HG03442 (cell line): Measurements from ENCODE around the gene KCNQ1.

Experiments
- ATAC-seq: cut with Tn5 transposase; IDR thresholded peaks from one replicate; pipeline ENCODE4 v1.9.1; 2021; ENCODE audit warnings: mild to moderate bottlenecking, moderate library complexity; ENCODE audit not compliant: unreplicated experiment

Gene KCNQ1

DNA sequence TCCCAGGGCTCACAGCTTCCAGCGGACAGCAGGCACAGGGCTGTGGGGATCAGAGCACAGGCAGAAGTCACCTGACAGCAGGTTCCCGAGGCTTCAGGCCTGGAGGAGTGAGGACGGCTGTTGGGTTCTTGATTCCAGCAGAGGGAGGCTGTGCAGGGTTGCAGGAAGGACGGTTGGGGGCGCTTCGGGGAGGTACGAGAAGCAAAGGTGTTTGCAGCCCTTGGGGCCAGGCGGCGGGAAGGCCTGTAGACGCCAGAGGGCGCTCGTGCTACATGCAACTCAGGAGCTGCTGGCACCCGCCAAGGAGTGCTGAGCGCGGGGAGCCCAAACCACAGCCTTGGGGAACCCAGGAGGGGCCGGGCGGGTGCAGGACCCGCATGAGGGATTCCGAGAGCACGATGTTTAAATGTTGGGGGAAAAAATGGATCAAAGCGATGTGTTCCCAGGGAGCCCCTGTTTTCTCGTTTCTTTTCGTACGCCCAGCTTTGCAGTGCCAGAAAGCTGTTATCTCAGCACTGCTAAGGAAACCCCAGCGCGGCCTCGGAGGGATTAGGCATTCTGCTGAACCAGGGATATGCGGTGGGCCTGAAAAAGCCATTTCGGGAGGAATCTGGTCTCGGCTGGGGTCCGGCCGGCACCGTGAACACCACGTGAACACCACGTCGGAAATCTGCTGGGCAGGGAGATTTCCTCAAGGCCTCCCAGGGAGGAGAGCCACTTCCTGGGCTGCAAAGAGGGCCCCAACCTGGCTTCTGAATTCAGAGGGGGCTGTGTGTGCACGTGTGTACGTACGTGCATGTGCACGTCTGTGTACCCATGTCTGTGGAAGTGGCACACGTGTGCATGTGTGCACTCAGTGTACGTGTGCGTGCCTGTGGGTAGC, 88.1 kb downstream of the KCNQ1 start:
- no peak for ATAC-seq

DNA sequence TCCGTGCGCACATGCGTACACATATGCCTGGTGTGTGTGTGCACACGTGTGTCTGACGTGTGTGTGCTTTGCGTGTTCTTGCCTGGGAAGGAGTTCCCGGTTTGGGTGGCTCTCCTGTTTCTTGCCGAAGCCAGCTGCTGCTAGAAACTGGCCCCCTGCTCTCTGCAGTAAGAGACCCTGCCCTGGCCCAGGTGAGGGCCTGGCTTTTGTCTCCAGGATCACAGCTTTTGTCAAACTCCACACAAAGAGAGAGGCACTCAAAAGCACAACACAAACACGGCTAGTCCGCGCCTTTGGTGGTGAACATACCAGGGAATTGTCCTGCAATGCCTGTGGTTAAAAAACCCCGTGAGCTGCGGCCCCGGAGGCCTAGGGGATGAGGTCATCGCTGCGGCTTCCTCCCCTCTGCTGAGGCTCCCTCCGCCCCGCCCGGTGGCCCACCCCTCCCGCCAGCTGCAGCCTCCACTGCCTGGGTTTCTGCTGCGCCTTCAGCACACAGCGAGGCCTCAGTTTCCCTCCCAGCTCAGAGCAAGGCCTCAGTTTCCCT, 88.9 kb downstream of the KCNQ1 start:
- ATAC-seq = no peak

DNA sequence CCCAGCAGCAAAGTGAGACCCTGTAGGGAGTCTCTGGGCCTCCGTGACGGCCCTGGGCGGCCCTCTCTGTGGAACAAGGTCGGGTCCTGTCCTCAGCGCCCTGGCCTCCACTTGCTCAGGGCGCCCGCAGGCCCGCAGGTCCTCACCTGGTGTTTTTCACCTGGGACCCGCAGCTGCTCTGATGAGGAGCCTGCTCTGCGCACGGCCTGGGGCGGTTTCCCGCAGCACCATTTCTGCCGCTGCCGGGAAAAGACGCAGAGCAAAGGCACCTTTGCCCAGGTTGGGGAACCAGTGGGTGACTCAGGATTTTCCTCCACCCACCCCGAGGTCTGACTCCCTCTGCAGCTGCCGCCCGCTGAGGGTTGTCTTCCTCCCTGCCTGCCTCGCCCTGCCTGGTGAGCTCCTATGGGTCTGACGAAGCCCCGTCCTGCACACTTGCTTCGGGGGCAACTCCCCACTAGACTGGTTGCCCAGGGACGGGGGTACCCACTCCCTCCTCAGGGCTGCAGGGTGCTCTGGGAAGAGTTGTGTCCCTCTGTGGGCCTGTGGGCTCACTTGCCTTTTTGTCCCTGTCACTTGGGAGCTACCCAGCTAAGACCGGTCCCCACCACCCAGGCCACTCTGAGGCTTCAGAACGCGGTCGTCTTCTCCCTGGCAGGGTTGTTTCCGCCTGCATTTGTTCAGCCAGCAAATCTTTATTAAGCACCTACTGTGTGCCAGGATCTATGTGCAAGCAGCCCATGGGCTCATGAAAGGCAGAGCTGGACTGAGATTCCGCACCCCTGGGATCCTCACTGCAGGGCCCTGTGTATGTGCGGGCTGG, 89.5 kb downstream of the KCNQ1 start:
- ATAC-seq = no peak

DNA sequence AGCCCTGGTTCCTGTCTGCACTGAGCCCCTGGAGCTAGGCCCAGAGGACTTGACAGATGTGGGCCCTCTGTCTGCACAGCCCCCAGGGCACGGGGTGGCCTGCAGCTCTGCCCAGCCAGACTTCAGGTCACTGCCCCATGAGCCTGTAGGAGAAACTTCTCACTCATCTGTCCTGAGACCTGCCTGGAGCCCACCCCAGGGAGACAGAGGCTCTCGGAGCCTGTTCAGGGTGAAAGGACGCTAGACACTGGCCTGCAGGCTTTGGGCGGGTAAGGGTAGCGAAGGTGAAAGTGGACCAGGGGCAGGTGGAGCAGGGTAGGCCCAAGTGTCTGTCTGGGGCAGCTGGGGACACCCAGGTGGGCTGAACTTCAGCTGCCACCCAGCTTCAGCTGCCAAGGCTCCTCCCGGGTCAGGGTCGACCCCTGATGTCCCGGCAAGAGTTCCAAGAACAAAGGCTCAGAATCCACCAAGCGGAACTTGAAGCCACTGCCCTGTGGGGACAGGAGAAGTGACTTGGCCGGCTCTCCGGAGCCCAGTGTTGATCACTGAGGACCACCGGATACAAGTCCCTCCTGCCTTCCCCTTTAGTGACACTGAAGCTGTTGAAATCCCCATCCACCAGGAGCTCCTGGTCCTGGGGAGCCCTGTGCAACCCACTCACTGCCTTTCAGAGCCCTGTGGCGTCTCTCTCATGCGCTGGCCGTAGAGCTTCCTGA, 90.3 kb downstream of the KCNQ1 start:
- no peak for ATAC-seq

DNA sequence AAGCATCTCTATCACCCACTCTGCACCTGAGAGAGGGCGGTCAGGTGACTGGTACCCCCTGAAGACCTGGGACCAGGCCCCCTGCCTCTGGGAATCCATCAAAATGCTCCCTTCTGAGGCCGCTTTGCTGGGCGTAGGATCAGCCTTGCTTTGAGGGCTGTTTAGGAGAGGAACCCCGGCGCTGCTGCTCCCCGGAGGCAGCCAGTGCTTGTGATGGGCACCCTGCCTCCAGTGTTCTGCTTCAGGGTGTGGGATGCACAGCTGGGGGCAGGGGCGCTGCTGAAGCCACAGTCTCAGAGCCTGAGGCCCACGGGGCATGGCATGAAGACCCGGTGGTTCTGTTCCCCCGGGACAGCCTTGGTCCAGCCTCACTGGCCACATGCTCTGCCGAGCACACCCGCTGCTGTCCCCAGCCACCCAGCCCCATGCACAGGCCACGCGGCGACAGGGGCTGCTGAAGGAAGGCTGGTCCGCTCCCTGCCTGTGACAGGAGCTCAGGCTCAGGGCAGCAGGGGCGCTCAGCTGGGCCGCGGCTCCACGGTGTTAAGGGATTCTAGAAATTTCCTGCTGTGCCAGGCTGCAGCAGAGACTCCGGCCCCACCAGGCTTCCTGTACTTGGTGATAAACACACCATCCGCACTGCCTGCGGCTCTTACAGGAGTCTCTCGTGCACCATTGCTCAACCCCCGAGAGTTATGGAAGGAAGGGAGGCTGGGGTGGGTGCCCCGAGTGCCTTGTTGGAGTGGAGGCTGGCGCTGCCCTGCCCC, 91.0 kb downstream of the KCNQ1 start:
- no peak for ATAC-seq

DNA sequence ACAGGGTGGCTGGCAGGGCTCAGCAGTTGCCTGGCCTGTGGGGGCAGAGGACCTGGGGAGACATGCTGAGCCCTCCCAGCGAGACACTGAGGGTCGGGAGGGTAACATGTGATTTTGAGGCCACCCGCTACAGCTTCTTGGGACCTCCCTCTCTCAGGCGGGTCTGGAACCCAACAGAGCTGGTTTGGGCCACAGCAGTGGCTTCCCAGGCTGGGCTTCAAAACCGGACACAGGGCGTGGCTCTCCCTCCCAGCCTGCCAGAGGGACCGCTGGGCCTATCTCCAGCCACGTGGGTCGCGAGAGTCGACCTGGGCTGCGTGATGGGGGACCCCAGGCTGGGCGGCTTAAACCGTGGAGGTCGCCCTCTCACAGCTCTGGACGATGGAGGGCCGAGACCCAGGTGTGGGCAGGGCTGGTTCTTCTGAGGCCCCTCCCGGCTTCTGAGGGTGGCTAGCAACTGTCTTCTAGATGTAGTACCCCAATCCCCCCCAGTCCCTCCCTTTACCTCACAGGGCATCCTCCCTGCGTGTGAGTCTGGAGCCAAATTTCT, 91.7 kb downstream of the KCNQ1 start:
- no peak for ATAC-seq

DNA sequence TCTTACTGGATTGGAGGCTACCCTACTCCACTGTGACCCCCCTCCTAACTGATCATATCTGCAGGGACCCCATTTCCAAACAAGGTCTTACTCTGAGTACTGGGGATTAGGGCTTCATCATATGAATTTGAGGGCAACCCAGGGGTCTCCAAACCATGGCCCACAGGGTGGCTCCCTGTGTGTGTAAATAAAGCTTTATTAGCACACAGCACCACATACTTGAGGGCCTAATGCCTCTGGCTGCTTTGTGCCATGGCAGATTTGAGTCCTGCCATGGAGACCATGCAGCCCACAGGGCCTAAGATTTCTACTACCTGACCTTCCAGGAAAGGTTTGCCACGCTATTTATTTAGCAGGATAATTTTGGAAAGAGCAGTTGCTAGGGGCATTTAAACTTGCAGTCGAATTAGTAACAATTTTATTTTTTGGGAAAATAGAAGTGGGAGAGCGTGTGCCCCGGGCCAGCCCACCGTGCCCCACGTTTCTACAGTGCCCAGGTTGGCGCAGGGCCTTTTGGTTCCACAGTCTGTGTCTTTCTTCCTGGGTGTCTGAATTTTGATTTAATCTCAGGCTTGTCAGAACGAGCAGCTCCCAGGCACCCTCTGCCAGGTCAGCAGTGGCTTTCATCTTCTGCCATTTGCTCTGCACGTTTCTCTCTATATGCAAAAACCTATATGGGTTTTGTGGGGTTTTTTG, 92.3 kb downstream of the KCNQ1 start:
- no peak for ATAC-seq

DNA sequence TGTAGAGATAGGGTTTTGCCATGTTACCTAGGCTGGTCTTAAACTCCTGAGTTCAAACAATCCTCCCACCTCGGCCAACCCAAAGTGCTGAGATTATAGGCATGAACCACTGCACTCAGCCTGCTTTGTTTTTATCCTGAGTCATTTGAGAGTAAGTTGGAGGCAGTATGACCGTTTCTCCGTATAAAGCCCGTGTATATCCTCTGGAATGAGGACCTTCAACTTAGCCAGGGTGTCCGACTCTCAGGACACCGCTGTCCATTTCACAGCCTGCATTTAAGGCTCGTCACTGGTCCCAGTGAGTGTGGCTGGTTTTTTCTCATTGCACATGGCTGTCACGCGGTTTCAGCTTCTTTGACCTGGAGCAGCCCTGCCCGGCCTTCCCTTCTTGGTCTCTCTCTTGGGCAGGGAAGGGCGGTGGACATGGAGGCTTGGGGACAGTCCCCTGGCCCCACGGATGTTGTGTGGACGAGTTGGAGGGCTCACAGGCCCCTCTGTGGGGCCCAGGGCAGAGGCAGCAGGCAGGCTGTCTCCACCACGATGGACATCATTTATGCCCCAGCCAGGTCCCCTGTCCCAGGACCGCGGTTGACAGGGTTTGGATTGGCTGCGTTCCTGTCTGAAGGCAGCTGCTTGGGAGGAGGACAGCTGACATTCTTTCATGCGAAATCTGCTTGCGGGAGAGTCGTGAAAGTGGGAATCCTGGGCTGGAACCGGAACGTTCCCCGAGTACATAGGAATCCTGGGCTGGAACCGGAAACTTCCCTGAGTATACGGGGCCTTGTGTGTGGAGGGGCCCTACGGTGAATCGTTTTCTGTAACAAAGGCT, 93.3 kb downstream of the KCNQ1 start:
- ATAC-seq = no peak

DNA sequence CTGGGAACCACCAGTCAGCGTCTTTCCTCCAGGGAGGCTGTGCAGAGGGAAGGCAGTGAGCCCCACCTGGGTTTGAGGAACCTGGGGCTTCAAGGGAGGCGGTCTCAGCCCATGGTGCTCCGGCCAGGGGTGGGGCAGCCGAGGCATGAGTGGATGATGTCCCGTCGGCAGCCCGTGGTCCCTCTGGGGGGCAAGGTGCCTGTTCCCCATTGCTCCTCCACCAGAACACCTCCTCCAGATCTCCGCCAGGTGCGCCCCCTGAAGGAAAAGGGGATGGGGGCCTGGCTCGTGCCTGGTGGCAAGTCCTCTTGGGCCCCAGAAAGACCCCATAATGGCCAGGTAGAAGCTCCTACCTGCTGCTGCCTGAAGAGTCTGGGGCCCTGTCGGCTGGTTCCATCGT, 94.1 kb downstream of the KCNQ1 start:
- no peak for ATAC-seq

DNA sequence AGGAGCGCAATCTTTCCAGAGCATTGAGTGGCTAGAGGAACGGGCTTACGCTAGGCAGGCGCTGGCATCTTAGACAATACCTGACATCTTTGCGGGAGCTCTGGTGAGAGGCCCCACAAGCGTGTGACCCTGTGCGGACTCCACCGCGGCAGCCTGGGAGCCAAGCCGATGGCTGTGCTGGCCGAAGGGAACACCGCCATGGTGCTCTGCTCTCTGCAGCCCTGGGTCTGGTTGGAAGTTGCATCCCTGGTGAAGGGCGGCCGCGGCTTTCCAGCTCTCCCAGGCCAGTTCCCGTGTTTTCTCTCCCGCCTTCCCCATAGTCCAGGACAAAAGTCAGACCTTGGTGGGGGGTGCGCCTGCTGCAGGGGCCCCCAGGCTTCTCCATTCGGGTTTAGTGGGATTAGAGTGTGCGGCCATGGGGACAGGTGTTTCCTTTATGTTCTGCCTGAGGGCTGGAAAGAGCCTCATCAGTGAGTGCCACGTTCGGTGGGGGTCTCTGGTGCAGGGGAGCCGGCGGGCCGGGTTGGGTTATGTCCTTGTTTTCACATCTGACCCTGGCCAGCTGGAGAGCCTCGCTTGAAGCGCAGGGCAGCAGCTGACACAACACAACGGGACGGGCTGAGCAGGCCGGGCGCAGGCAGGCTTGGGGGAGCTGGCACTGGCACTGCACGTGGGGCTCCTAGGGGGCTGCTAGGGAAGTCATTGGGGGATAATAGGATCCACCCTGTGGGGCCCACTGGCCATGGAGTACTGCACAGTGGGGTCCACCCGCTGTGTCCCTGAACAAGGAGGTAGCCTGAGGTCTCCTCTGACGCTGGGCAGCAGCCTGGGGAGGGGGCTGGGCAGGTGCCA, 94.8 kb downstream of the KCNQ1 start:
- ATAC-seq = no peak

DNA sequence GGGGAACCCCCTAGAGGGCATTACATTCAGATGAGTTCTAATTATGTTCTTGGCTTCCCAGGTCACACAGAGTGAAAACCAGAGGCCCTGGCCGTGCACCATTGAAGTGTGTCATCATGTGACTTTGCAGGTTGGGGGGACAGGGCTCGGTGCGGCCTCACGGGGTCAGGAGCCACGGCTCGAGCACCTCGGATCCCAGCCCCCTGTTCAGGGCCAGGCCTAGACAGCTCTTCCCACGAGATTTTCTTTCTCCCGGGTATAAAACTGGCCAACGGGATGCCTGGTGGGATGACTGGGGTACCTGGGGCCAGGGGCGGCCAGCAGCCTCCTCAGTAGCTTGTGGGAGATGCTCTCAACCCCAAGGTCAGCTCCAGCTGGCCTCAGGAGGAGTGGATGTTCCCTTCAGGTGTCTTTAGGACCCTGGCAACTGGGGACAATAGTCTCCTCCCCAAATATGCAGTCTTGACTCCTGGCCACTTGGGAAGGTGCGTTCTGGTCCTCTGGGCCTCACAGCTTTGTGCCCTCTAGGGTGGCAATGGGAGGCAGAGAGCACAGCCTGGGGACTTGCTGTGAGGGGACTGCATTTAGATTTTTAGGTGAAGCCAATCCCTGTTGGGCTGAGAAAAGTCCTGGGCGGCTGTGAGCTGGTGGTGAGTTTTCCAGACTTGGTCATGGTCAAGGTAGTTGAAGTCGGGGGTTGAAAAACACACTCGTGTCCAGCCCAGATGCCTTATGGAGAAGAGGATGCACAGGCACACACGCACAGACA, 95.6 kb downstream of the KCNQ1 start:
- ATAC-seq = no peak

DNA sequence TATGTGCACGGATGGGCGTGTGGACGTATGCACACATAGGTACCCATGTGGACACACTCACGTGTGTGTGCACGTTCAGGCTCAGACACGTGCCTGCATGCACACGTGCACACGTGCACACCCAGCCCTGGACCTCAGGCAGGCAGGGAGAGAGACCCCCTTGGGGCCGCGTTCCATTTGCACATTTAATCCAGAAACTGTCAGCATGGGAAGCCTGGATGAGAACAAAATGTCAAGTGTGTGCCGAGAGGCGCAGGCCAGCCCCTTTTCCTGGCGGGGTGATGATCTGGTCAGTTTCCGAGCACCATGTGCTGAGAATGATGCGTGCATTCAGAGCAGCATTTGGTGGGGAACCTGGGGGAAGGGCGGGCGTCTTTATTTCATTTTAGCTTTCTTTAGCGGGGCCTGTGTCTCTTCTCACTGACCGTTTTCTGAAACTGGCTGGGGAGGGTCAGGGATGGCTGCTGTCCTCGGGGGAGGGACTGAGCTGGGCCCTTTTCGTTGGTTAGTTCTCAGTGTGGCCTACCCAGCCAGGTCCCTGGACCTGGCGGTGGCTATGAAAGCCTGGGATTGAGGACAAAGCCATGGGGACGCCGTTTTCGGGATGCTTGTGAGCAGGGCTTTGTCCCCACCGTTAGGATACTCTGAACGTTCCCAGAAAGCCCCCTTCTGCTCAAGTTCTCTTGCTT, 96.3 kb downstream of the KCNQ1 start:
- no peak for ATAC-seq

DNA sequence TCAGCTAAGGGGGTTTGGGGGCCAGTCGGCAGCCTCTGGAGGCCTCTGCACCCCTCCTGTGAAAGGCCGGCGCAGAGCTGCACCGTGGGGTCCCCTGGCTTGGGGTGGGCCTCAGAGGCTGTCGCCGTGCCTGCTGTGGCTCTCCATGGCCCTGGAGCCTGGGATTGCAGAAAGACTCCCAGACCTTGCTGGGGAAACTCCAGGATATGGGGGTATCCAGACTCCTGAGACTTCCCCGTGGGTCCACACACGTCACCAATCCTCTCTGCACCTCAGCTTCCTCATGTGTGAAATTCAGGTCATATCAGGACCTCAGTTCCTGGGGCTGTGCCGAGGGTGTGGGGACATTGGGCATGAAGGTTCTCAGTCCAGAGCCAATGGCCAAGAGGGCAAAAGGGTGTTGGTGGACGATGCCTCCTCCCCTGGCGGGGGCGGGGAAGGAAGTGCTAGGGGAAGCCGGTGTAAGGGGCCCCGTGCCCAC, 97.1 kb downstream of the KCNQ1 start:
- ATAC-seq = no peak

DNA sequence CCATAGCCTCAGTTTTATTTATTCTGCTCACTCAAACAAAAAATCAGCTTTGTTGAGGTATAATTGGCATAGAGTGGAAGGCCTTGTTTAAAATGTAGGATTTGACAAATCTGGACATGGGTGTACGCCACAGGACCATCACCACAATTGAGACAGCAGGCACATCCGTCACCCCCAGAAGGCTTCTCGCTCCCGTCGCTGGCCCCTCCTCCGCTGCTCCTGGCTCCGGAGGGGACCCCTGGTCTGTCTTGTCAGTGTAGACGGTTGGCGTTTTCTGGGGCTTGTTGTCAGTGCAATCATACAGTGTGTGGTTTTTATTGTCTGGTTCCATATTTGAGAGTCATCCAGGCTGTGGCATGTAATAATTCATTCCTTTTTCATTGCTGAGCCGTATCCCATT, 97.6 kb downstream of the KCNQ1 start:
- no peak for ATAC-seq

DNA sequence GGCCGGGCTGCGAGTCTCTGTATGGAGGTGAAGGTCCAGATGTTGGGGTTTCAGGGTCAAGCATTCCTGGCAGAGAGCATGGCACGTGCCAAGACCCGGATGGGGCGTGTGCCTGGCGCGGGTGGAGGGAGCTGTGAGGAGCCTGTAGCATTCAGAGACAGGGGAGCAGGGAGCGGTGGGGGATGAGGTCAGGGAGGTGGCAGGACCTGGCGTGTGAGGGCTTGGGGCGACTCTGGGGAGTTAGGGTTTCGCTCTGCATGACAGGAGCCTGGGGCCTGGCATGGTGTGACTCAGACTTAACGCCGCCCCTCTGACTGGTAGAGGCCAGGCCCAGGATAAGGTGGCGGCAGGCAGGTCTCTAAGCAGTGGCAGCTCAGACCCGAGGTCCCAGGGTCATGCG, 103.0 kb downstream of the KCNQ1 start:
- no peak for ATAC-seq

DNA sequence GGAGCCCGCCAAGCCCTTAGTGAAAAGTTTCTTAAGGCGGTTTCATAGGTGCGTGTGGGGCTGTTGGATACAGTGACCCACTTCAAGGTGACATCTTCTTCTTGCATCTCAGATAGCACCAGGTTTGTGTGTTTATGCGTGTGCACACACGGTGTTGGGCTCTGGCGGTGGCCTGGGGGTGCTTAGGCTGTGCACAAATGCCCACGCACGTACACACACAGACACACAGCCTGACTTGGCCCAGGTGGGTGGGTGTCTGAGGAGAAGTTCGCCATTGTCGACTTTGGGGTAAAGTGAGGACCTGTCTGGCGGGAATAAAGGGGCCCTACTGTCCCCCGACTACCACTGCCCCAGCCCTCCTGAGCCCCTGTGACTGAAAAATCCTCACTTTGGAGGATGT, 103.8 kb downstream of the KCNQ1 start:
- ATAC-seq = no peak
